Measurements from ENCODE around the gene EIF1AX. TPM values are rescaled to one million over a fixed set of nuclear protein-coding genes. Genes with fewer than 3 reads are reported as not detected.
"Not testable (repeated sequence)": the region's sequence is repeated elsewhere in the genome, so short reads cannot be mapped to it uniquely, and the experiment has no call there.

The EIF1AX gene
- total and polyA plus RNA-seq, 3 experiments from 2014 or later = 97.1 to 208 (median 205) TPM

DNA sequence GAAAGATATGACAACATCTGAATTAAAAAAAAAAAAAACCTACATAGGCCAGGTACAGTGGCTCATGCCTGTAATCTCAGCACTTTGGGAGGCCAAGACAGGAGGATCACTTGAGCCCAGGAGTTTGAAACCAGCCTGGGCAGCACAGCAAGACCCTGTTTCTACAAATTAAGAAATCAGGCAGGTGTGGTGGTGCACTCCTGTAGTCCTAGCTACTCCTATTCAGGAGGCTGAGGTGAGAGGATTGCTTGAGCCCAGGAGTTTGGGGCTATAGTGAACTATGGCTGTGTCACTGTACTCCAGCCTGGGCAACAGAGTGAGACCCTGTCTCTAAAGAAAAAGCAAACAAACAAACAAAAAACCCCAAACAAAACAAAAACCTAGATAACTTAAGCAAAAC, 20.9 kb upstream of the EIF1AX start:
- H3K27ac Mint-ChIP-seq; POLR2A ChIA-PET; H3K27ac ChIP-seq (ENCODE audit: low read depth, low read length); H3K4me3 Mint-ChIP-seq; H3K27me3 Mint-ChIP-seq; DNase-seq; H3K4me1 ChIP-seq (ENCODE audit: insufficient read depth, low read length); H3K4me3 ChIP-seq (ENCODE audit: low read length); H3K4me1 Mint-ChIP-seq; H3K27me3 ChIP-seq (ENCODE audit: insufficient read depth, low read length, poor library complexity, severe bottlenecking); H3K9me3 Mint-ChIP-seq; H3K9me3 ChIP-seq (ENCODE audit: low read length); H3K36me3 ChIP-seq (ENCODE audit: insufficient read depth, low read length); CTCF ChIA-PET: not testable (repeated sequence)
- peaks cover 0 to 65% (median 8%) of the 10 kb centered on the region in 3 donors for H3K36me3 Mint-ChIP-seq

DNA sequence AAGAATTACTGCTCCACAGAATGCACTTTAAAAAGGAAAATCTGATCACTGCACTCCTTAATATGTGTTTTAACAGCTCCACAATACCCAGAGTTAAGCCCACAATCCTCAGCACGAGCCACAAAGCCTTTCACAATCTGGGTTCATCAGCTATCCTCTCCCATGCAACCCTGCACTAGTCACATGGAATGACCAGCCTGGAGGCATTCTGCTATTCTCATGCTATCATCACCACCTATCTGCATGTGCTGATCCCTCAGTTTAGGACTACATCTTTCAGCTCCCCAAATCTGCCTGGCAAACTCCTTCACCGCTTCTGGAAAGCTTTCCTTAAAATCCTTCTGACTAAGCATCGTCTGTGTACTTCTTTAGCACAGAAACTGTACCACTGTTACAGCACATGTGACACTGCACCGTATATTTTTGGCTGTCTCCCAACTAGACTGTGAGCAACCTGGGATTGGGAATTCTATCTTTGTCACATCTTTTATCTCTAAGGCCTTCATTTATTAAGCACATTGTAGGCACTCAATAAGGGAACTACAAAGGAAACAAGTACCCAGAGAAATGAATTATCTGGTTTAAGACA, 18.3 kb upstream of the EIF1AX start:
- no peaks in the 10 kb centered on the region for H3K36me3 ChIP-seq (ENCODE audit: insufficient read depth, low read length)
- Mint-ChIP-seq H3K27ac (peak overlapping the region in 3 of 8 donors; percentile 19 to 48 (median 20)), H3K27me3 (peaks cover 0 to 7% of the 10 kb centered on the region in 2 donors), H3K9me3 (no peaks in the 10 kb centered on the region), H3K4me3 (no peak overlapping the region), H3K36me3 (peaks cover 0 to 71% (median 11%) of the 10 kb centered on the region in 3 donors), H3K4me1 (peaks cover 0 to 5% (median 0%) of the 10 kb centered on the region in 3 donors)
- ChIA-PET CTCF (no interaction called here), POLR2A (no interaction called here)
- no peaks in the 10 kb centered on the region for H3K4me1 ChIP-seq (ENCODE audit: insufficient read depth, low read length)
- no peaks in the 10 kb centered on the region for H3K27me3 ChIP-seq (ENCODE audit: insufficient read depth, low read length, poor library complexity, severe bottlenecking)
- no peak overlapping the region for H3K4me3 ChIP-seq (ENCODE audit: low read length)
- DNase-seq = no peak
- no peak overlapping the region for H3K27ac ChIP-seq (ENCODE audit: low read depth, low read length)
- H3K9me3 ChIP-seq (ENCODE audit: low read length) = no peaks in the 10 kb centered on the region

DNA sequence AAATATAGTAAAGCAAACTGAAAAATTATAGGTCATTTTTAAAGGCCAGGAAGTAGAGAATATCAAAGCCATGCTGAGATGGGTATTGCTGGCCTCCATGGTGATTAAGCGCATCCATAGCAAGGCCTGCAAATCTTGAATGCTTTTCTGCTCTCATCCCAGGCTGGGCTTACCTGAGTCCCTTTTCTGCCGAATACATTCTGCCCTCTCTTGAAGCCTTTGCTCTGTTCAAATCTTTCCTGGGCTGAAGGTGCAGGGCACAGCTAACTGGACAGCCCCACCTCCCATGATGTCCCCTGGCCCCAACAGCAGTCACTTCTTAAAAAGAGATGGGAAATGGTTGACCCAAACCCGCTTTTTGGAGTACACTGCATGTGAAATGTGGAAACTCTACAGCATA, 10.1 kb upstream of the EIF1AX start:
- no peak for DNase-seq
- Mint-ChIP-seq H3K4me1 (peaks cover 0 to 5% (median 0%) of the 10 kb centered on the region in 3 donors), H3K27ac (peak overlapping the region in 2 of 8 donors; percentile 18 to 36), H3K27me3 (peaks cover 0 to 1% of the 10 kb centered on the region in 2 donors), H3K9me3 (no peaks in the 10 kb centered on the region), H3K4me3 (no peak overlapping the region), H3K36me3 (peaks cover 0 to 58% (median 7%) of the 10 kb centered on the region in 3 donors)
- Histone ChIP-seq H3K27ac (ENCODE audit: low read depth, low read length) (no peak overlapping the region), H3K36me3 (ENCODE audit: insufficient read depth, low read length) (no peaks in the 10 kb centered on the region), H3K4me3 (ENCODE audit: low read length) (no peak overlapping the region), H3K27me3 (ENCODE audit: insufficient read depth, low read length, poor library complexity, severe bottlenecking) (no peaks in the 10 kb centered on the region), H3K9me3 (ENCODE audit: low read length) (no peaks in the 10 kb centered on the region), H3K4me1 (ENCODE audit: insufficient read depth, low read length) (no peaks in the 10 kb centered on the region)
- ChIA-PET CTCF (no interaction called here), POLR2A (no interaction called here)

DNA sequence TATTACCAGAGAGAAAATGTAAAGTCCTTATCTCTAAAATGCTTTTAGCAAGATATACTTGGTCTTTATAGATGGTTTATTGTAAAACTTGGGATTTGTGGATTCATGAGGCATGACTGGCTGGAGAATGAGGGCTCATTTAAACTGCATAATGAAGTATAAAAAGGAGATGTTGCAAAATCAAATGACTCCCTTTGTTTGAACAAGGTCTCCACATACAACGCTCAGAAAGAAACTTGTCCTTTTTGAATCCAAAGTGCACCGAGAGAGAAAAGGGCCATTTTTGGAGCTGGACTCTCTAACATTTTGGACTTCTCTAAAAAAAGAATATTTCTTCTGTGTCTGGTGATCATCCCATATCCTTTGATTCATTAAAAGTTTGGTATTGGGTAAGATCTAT, 7.7 kb upstream of the EIF1AX start:
- ChIA-PET POLR2A (no interaction called here), CTCF (no interaction called here)
- Mint-ChIP-seq H3K4me3 (no peak overlapping the region), H3K9me3 (no peaks in the 10 kb centered on the region), H3K27ac (peak overlapping the region in 1 of 8 donors; percentile 23), H3K27me3 (peaks cover 0 to 1% of the 10 kb centered on the region in 2 donors), H3K36me3 (peaks cover 0 to 37% (median 2%) of the 10 kb centered on the region in 3 donors), H3K4me1 (no peaks in the 10 kb centered on the region)
- Histone ChIP-seq H3K9me3 (ENCODE audit: low read length) (no peaks in the 10 kb centered on the region), H3K27me3 (ENCODE audit: insufficient read depth, low read length, poor library complexity, severe bottlenecking) (no peaks in the 10 kb centered on the region), H3K36me3 (ENCODE audit: insufficient read depth, low read length) (no peaks in the 10 kb centered on the region), H3K4me3 (ENCODE audit: low read length) (no peak overlapping the region), H3K4me1 (ENCODE audit: insufficient read depth, low read length) (no peaks in the 10 kb centered on the region), H3K27ac (ENCODE audit: low read depth, low read length) (no peak overlapping the region)
- no peak for DNase-seq

DNA sequence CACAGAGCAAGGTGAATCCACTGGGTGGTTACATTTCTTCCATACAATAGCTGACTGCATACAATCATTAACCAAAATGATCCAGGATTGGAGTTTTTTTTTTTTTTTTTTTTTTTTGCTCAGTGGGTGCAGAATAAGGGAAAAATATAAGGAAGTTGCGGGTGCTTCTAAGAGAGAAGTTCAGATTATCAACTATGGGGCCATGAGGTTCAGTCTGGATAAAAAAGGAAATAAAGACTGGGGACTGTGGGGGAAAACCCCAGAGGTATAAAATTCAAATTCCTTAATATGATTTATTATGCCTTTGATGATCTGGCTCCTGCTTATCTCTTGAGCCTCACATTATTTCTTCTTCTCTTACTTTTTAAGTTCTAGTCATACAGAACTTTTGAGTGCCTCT, 5.9 kb upstream of the EIF1AX start:
- Histone ChIP-seq H3K36me3 (ENCODE audit: insufficient read depth, low read length) (no peaks in the 10 kb centered on the region), H3K4me3 (ENCODE audit: low read length) (no peak overlapping the region), H3K9me3 (ENCODE audit: low read length) (no peaks in the 10 kb centered on the region), H3K4me1 (ENCODE audit: insufficient read depth, low read length) (no peaks in the 10 kb centered on the region), H3K27me3 (ENCODE audit: insufficient read depth, low read length, poor library complexity, severe bottlenecking) (no peaks in the 10 kb centered on the region), H3K27ac (ENCODE audit: low read depth, low read length) (no peak overlapping the region)
- peak overlapping the region in 5 of 8 donors; percentile 25 to 62 (median 52) for H3K27ac Mint-ChIP-seq
- POLR2A ChIA-PET = no interaction called here
- no peak overlapping the region for H3K4me3 Mint-ChIP-seq
- CTCF ChIA-PET = no interaction called here
- DNase-seq = no peak
- H3K9me3 Mint-ChIP-seq = no peaks in the 10 kb centered on the region
- H3K27me3 Mint-ChIP-seq = peaks cover 0 to 1% of the 10 kb centered on the region in 2 donors
- peaks cover 0 to 23% (median 2%) of the 10 kb centered on the region in 3 donors for H3K36me3 Mint-ChIP-seq
- H3K4me1 Mint-ChIP-seq = peaks cover 3 to 11% (median 5%) of the 10 kb centered on the region in 3 donors

DNA sequence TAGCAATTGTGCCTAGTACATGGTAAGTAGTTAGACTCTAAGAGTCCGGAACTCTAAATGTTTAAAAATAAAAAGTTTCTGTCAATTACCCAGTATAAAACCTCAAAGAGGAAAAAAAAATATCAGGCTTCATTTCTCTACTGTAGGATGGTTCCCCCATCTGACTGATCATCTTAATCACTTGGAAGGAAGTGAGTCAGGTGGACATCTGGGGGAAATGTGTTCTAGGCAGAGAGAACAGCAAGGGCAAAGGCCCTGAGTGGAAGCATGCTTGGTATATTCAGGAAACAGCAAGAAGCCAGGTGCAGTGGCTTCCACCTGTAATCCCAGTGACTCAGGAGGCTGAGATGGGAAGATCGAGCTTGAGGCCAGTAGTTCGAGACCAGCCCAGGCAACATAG, 2.9 kb upstream of the EIF1AX start:
- Histone ChIP-seq H3K27ac (ENCODE audit: low read depth, low read length) (no peak overlapping the region), H3K4me3 (ENCODE audit: low read length) (no peak overlapping the region), H3K4me1 (ENCODE audit: insufficient read depth, low read length) (peaks cover 11% of the 10 kb centered on the region), H3K9me3 (ENCODE audit: low read length) (no peaks in the 10 kb centered on the region), H3K36me3 (ENCODE audit: insufficient read depth, low read length) (no peaks in the 10 kb centered on the region), H3K27me3 (ENCODE audit: insufficient read depth, low read length, poor library complexity, severe bottlenecking) (no peaks in the 10 kb centered on the region)
- CTCF ChIA-PET = no interaction called here
- Mint-ChIP-seq H3K9me3 (no peaks in the 10 kb centered on the region), H3K4me1 (peaks cover 15 to 25% (median 17%) of the 10 kb centered on the region in 3 donors), H3K27ac (peak overlapping the region in 3 of 8 donors; percentile 14 to 58 (median 43)), H3K36me3 (peaks cover 0 to 11% (median 2%) of the 10 kb centered on the region in 3 donors), H3K27me3 (peaks cover 0 to 1% of the 10 kb centered on the region in 2 donors), H3K4me3 (no peak overlapping the region)
- POLR2A ChIA-PET = no interaction called here
- no peak for DNase-seq

DNA sequence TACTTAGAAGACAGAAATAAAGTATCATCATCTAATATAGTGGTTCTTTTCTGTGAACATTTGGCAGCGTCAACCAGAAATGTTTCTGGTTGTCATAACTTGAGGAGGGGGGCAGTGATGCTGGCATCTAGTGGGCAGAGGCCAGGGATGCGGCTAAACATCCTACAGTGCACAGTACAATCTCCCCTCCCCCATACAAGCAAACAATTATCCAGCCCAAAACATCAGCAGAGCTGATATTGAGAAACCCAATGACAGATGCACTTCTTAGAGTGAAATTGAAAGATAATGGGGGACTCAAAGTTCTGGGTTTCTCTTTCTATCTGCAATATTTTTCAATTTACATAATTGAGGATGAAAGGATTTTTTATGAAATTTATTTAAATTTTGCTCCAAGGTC, 1.9 kb upstream of the EIF1AX start:
- DNase-seq = no peak
- Mint-ChIP-seq H3K27me3 (peaks cover 0 to 1% of the 10 kb centered on the region in 2 donors), H3K36me3 (peaks cover 0 to 14% (median 2%) of the 10 kb centered on the region in 3 donors), H3K9me3 (no peaks in the 10 kb centered on the region), H3K27ac (peak overlapping the region in 4 of 8 donors; percentile 18 to 87 (median 38)), H3K4me3 (no peak overlapping the region), H3K4me1 (peaks cover 23 to 34% (median 25%) of the 10 kb centered on the region in 3 donors)
- H3K9me3 ChIP-seq (ENCODE audit: low read length) = no peaks in the 10 kb centered on the region
- peaks cover 18% of the 10 kb centered on the region for H3K4me1 ChIP-seq (ENCODE audit: insufficient read depth, low read length)
- no peaks in the 10 kb centered on the region for H3K27me3 ChIP-seq (ENCODE audit: insufficient read depth, low read length, poor library complexity, severe bottlenecking)
- CTCF ChIA-PET = no interaction called here
- H3K4me3 ChIP-seq (ENCODE audit: low read length) = no peak overlapping the region
- no peak overlapping the region for H3K27ac ChIP-seq (ENCODE audit: low read depth, low read length)
- H3K36me3 ChIP-seq (ENCODE audit: insufficient read depth, low read length) = no peaks in the 10 kb centered on the region
- POLR2A ChIA-PET = no interaction called here

DNA sequence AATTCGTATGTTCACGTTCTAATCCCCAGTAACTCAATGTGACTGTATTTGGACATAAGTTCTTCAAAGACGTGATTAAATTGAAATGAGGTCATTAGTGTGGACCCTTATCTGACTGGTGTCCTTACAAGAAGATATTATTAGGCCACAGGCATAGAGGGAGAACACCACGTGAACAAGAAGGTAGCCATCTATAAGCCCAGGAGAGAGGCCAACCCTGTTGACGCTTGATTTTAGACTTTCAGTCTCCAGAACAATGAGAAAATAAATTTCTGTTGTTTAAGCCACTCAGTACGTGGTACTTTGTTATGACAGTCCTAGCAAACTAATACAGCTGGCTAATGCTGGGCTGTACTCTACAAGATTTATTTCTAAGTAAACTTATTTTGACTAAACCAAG, 1.5 kb upstream of the EIF1AX start:
- no peak for DNase-seq
- H3K36me3 Mint-ChIP-seq = peaks cover 0 to 17% (median 2%) of the 10 kb centered on the region in 3 donors
- Histone ChIP-seq H3K27ac (ENCODE audit: low read depth, low read length) (no peak overlapping the region), H3K9me3 (ENCODE audit: low read length) (no peaks in the 10 kb centered on the region), H3K27me3 (ENCODE audit: insufficient read depth, low read length, poor library complexity, severe bottlenecking) (no peaks in the 10 kb centered on the region), H3K36me3 (ENCODE audit: insufficient read depth, low read length) (no peaks in the 10 kb centered on the region), H3K4me3 (ENCODE audit: low read length) (no peak overlapping the region), H3K4me1 (ENCODE audit: insufficient read depth, low read length) (peaks cover 18% of the 10 kb centered on the region)
- ChIA-PET POLR2A (no interaction called here), CTCF (no interaction called here)
- peak overlapping the region in 7 of 8 donors; percentile 15 to 87 (median 55) for H3K27ac Mint-ChIP-seq
- peaks cover 0 to 1% of the 10 kb centered on the region in 2 donors for H3K27me3 Mint-ChIP-seq
- no peaks in the 10 kb centered on the region for H3K9me3 Mint-ChIP-seq
- H3K4me1 Mint-ChIP-seq = peaks cover 23 to 36% (median 27%) of the 10 kb centered on the region in 3 donors
- H3K4me3 Mint-ChIP-seq = peak overlapping the region in 6 of 7 donors; percentile 23 to 95 (median 64)

Measured in CD8-positive, alpha-beta memory T cell (primary cell).